Measurements from ENCODE around the gene RPUSD3. TPM values are rescaled to one million over a fixed set of nuclear protein-coding genes. Genes with fewer than 3 reads are reported as not detected.

The RPUSD3 gene
- total and polyA plus RNA-seq, 4 donors, result 14.4 to 22.7 (median 18.8) TPM

- Histone ChIP-seq H3K36me3 (ENCODE audit: control insufficient read depth in 4 of 4, insufficient read depth in 3 of 4, low read depth in 1 of 4, low read length in 3 of 4) (peaks cover 2 to 23% (median 21%) of the 10 kb centered on the region in 4 donors), H3K4me3 (ENCODE audit: low read depth in 1 of 3, low read length in 3 of 3) (peak within 1 kb of the TSS; percentile 89 to 97 (median 93)), H3K4me1 (ENCODE audit: control insufficient read depth in 4 of 4, insufficient read depth in 4 of 4, low read length in 3 of 4) (peaks cover 0 to 24% (median 19%) of the 10 kb centered on the region in 4 donors), H3K27me3 (ENCODE audit: control insufficient read depth in 4 of 4, insufficient read depth in 4 of 4, low read length in 3 of 4) (no peaks in the 10 kb centered on the region), H3K27ac (ENCODE audit: low read depth in 1 of 2, low read length in 2 of 2) (peak within 1 kb of the TSS; percentile 88 to 93), H3K9ac (ENCODE audit: low read depth in 1 of 2, low read length in 2 of 2) (peak within 1 kb of the TSS; percentile 78 to 95), H3K9me3 (ENCODE audit: control insufficient read depth in 4 of 4, low read length in 3 of 4) (no peaks in the 10 kb centered on the region)
- TF ChIP-seq JUND (IDR thresholded peaks at IDR 0.05), result no peak
- TF ChIP-seq MAX (IDR thresholded peaks at IDR 0.05), result peak; percentile 89
- no peak for TF ChIP-seq FOXA2 (IDR thresholded peaks at IDR 0.05)
- TF ChIP-seq SP1 (IDR thresholded peaks at IDR 0.05), result peak; percentile 32
- no peak for TF ChIP-seq CTCF (IDR thresholded peaks at IDR 0.05; ENCODE audit: low read depth, low read length, missing input control)
- no peak for TF ChIP-seq ATF3 (IDR thresholded peaks at IDR 0.05)
- peak; percentile 48 for TF ChIP-seq REST (IDR thresholded peaks at IDR 0.05)
- no peak for TF ChIP-seq HNF4G (IDR thresholded peaks at IDR 0.05)
- no peak for TF ChIP-seq FOXA1 (IDR thresholded peaks at IDR 0.05)
- TF ChIP-seq YY1 (IDR thresholded peaks at IDR 0.05), result peak; percentile 55
- peak; percentile 3 to 35 for TF ChIP-seq RXRA (IDR thresholded peaks at IDR 0.05)
- no peak for TF ChIP-seq NR2F2 (IDR thresholded peaks at IDR 0.05)
- TF ChIP-seq EGR1 (IDR thresholded peaks at IDR 0.05; ENCODE audit: low read depth in 2 of 2), result peak; percentile 89 to 91
- TF ChIP-seq RAD21 (IDR thresholded peaks at IDR 0.05), result peak; percentile 11 to 53
- TF ChIP-seq HNF4A (conservative IDR thresholded peaks at IDR 0.05), result no peak
- peak; percentile 67 to 90 for TF ChIP-seq GABPA (IDR thresholded peaks at IDR 0.05 in 1 of 2, conservative IDR thresholded peaks at IDR 0.05 in 1 of 2)
- TF ChIP-seq ZBTB33 (IDR thresholded peaks at IDR 0.05), result peak; percentile 99
- TF ChIP-seq TAF1 (conservative IDR thresholded peaks at IDR 0.05), result no peak
- under 1% methylated on average over 65 of the region's 65 CpGs for WGBS
- DNase-seq (ENCODE audit: low spot score), result peak; percentile 89
Observed at GRCh38 chr3:9792405-9793160, 51.2 kb downstream of the RPUSD3 start, which contains the start of the genes ARPC4 and TADA3. Gene ARPC4 (plus strand): TSS chr3:9793082. CDS start chr3:9793122, 40 bp downstream. Gene TADA3 (minus strand): TSS chr3:9792473. CDS start chr3:9791466, 1,007 bp downstream.
